BE2C (cell line): ENCODE results near the gene ELOVL6.

Experiments used
- DNase-seq: peaks from one replicate; pipeline ENCODE4 v3.0.0-alpha.2; 2020
- H3K27me3 ChIP-seq: fragments of 250-450 bp; sonication (Bioruptor Pico); 2 replicates; pipeline ENCODE4 v1.5.1; 2020; ENCODE audit warnings: mild to moderate bottlenecking
- H3K36me3 ChIP-seq: fragments of 250-450 bp; sonication (Bioruptor Pico); 2 replicates; pipeline ENCODE4 v1.5.1; 2020; ENCODE audit warnings: mild to moderate bottlenecking
- H3K4me1 ChIP-seq: fragments of 250-450 bp; sonication (Bioruptor Pico); 2 replicates; pipeline ENCODE4 v1.5.1; 2020
- H3K4me3 ChIP-seq: 2 replicates; pipeline ENCODE4 v1.5.1; 2011; ENCODE audit warnings: low read depth, low read length
- H3K9me3 ChIP-seq: fragments of 250-450 bp; sonication (Bioruptor Pico); 2 replicates; pipeline ENCODE4 v1.5.1; 2020
- TF ChIP-seq, protein P1 (sequence below): IDR thresholded peaks from 2 replicates; pipeline ENCODE4 v1.5.1; 2012; ENCODE audit warnings: mild to moderate bottlenecking, low read depth, low read length

ELOVL6 gene

DNA sequence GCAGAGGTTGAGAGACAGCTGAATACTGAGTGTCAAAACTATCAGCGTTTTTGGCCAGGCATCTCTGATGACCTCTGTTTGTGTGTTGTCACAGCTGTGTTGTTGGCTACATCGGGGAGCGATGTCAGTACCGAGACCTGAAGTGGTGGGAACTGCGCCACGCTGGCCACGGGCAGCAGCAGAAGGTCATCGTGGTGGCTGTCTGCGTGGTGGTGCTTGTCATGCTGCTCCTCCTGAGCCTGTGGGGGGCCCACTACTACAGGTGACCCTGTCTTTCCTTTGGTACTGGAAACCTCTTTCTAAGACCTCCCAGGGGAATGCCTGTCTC lies 198.9 kb downstream of the ELOVL6 start:
- no peak for DNase-seq
- no peaks in the 10 kb centered on the region for H3K9me3 ChIP-seq
- peaks cover 11% of the 10 kb centered on the region for H3K27me3 ChIP-seq
- H3K4me1 ChIP-seq: no peaks in the 10 kb centered on the region
- TF ChIP-seq, protein P1, sequence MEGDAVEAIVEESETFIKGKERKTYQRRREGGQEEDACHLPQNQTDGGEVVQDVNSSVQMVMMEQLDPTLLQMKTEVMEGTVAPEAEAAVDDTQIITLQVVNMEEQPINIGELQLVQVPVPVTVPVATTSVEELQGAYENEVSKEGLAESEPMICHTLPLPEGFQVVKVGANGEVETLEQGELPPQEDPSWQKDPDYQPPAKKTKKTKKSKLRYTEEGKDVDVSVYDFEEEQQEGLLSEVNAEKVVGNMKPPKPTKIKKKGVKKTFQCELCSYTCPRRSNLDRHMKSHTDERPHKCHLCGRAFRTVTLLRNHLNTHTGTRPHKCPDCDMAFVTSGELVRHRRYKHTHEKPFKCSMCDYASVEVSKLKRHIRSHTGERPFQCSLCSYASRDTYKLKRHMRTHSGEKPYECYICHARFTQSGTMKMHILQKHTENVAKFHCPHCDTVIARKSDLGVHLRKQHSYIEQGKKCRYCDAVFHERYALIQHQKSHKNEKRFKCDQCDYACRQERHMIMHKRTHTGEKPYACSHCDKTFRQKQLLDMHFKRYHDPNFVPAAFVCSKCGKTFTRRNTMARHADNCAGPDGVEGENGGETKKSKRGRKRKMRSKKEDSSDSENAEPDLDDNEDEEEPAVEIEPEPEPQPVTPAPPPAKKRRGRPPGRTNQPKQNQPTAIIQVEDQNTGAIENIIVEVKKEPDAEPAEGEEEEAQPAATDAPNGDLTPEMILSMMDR: no peak
- no peak overlapping the region for H3K4me3 ChIP-seq
- no peaks in the 10 kb centered on the region for H3K36me3 ChIP-seq

DNA sequence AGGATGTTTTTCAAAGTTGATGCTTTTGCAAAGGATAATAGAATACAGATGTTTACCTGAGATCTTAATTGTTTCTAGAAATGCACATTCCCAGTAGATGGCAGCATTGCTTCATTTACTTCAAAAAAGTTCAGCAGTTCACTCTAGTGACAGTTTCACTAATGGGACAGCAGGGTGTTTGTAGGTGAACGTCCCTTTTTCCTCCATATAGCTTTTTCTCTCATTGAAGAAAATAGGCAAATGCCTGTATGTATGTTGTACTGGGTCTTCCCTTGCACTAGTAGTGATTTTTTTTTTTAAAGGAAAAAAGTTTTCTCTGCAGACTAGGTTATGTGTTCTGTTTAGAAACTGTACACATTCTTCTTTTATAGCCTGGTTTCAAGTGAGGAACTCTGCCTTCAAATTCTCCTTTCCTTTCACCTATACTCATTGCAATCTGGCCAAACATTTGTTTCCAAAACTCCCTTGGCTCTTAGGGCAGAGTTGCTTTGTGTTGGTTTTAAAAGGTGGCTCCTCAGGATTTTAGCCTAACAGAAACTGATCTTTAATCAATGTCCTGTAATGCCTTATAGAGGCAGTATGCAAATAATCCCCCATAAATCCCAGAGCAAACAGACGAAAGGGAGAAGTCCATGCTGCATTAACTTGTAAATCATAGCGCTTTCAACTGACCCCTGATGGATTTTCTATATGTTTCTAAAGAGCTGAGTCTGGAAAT lies 199.4 kb downstream of the ELOVL6 start:
- no peak for DNase-seq
- H3K36me3 ChIP-seq: no peaks in the 10 kb centered on the region
- no peaks in the 10 kb centered on the region for H3K4me1 ChIP-seq
- H3K9me3 ChIP-seq: no peaks in the 10 kb centered on the region
- peaks cover 17% of the 10 kb centered on the region for H3K27me3 ChIP-seq
- TF ChIP-seq, protein P1: peak; percentile 72
- no peak overlapping the region for H3K4me3 ChIP-seq

DNA sequence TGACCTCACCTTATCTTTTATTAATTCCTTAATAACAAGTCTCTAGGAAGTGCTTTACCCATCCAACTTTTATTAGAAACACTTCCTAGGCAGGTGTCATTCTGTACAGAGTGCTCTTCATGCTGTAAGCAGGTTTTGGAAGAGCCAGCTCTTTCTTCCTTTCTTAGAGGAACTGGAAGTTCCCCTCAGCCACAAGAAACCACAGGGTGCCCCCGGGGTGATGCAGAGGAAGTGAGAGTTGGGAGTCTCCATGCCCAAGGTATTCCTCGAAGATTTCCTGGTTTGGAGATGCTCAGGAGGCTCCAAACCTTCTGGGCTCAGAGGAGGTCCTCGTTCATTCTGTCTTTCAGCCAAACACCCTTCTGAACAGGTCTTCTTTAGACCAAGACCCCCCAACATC lies 201.9 kb downstream of the ELOVL6 start:
- TF ChIP-seq, protein P1: no peak
- Histone ChIP-seq H3K4me1 (no peaks in the 10 kb centered on the region), H3K27me3 (peaks cover 17% of the 10 kb centered on the region), H3K4me3 (no peak overlapping the region), H3K9me3 (no peaks in the 10 kb centered on the region), H3K36me3 (no peaks in the 10 kb centered on the region)
- DNase-seq: no peak
